Measurements from ENCODE around the gene S100A11.
"Not testable (repeated sequence)": the region's sequence is repeated elsewhere in the genome, so short reads cannot be mapped to it uniquely, and the experiment has no call there.

Gene S100A11
- total RNA-seq, result 12.0 to 74.4 (median 23.3) reads per million in 3 experiments

GRCh38 chr1:152036267-152037216, at the start of gene S100A11:
S100A11 (minus strand) TSS chr1:152037004; CDS start chr1:152036915, 89 bp downstream.
- DNase-seq, result peak; percentile 57

- no peak for DNase-seq
These were observed 48.0 kb upstream of the S100A11 start for GRCh38 chr1:152084853-152085252.

GRCh38 chr1:152081026-152081425, 44.2 kb upstream of the S100A11 start:
- not testable (repeated sequence) for DNase-seq

GRCh38 chr1:152080494-152080893, 43.7 kb upstream of the S100A11 start:
- DNase-seq, result not testable (repeated sequence)

- DNase-seq, result no peak
These were observed 42.1 kb upstream of the S100A11 start for GRCh38 chr1:152078831-152079441.

GRCh38 chr1:152072311-152072710, 35.5 kb upstream of the S100A11 start:
- no peak for DNase-seq

- no peak for DNase-seq
These were observed 34.3 kb upstream of the S100A11 start for GRCh38 chr1:152071123-152071522.

- DNase-seq, result no peak
These were observed 31.1 kb upstream of the S100A11 start for GRCh38 chr1:152067929-152068328.

GRCh38 chr1:152067150-152067549, 30.3 kb upstream of the S100A11 start:
- no peak for DNase-seq

GRCh38 chr1:152061952-152062351, 25.1 kb upstream of the S100A11 start:
- no peak for DNase-seq

GRCh38 chr1:152053375-152053774, 16.6 kb upstream of the S100A11 start:
- no peak for DNase-seq

GRCh38 chr1:152052606-152053005, 15.8 kb upstream of the S100A11 start:
- DNase-seq, result peak; percentile 70

- no peak for DNase-seq
These were observed 14.3 kb upstream of the S100A11 start for GRCh38 chr1:152050886-152051675.

- no peak for DNase-seq
These were observed 12.7 kb upstream of the S100A11 start for GRCh38 chr1:152049291-152050083.

GRCh38 chr1:152048416-152049009, 11.7 kb upstream of the S100A11 start:
- no peak for DNase-seq

GRCh38 chr1:152047730-152048415, 11.1 kb upstream of the S100A11 start:
- DNase-seq, result peak; percentile 86

GRCh38 chr1:152047413-152047729, 10.6 kb upstream of the S100A11 start:
- no peak for DNase-seq

GRCh38 chr1:152044386-152044785, 7.6 kb upstream of the S100A11 start:
- DNase-seq, result no peak

- DNase-seq, result no peak
These were observed 7.1 kb upstream of the S100A11 start for GRCh38 chr1:152043870-152044269.

- no peak for DNase-seq
These were observed 5.2 kb upstream of the S100A11 start for GRCh38 chr1:152042030-152042429.

- no peak for DNase-seq
These were observed 3.1 kb upstream of the S100A11 start for GRCh38 chr1:152039886-152040285.
